Sigmoid colon (tissue), 7 donors: ENCODE results near the gene FAM118B. TPM values are rescaled to one million over a fixed set of nuclear protein-coding genes. Genes with fewer than 3 reads are reported as not detected.
A peak's percentile ranks its signal among the peaks of the same experiment; 100 is the strongest.

Source experiments
- DNase-seq: peaks from one replicate; pipeline ENCODE4 v3.0.0-alpha.2; 2019
- H3K27ac ChIP-seq, 4 donors: fragments of 200-600 bp; sonication (generic); one replicate each; pipeline ENCODE4 v1.5.1; 2016 to 2019; ENCODE audit warnings: mild to moderate bottlenecking in 1 of 4
- H3K27me3 ChIP-seq, 3 donors: fragments of 200-600 bp; sonication (generic); one replicate each; pipeline ENCODE4 v1.5.1; 2019; ENCODE audit warnings: mild to moderate bottlenecking in 1 of 3
- H3K36me3 ChIP-seq, 4 donors: fragments of 200-600 bp; sonication (generic); one replicate each; pipeline ENCODE4 v1.5.1; 2016 to 2019
- H3K4me1 ChIP-seq, 4 donors: fragments of 200-600 bp; sonication (generic); one replicate each; pipeline ENCODE4 v1.5.1; 2017 to 2019
- H3K4me3 ChIP-seq, 4 donors: fragments of 200-600 bp; sonication (generic); one replicate each; pipeline ENCODE4 v1.5.1; 2017 to 2019; ENCODE audit warnings: mild to moderate bottlenecking in 2 of 4, moderate library complexity in 1 of 4
- H3K9me3 ChIP-seq, 4 donors: fragments of 200-600 bp in 3 of 4; sonication (generic) in 3 of 4; one replicate each; pipeline versions ENCODE4 v1.5.1 to v1.6.1; 2013 to 2019
- CTCF ChIP-seq, 4 experiments: fragments of 450-650 bp in 3 of 4; fragments of 200-600 bp in 1 of 4; IDR thresholded peaks; one replicate each; pipeline ENCODE4 v1.5.1; 2016 to 2019; ENCODE audit warnings: antibody characterized with exemption in 4 of 4, mild to moderate bottlenecking in 3 of 4, moderate library complexity in 2 of 4
- EP300 ChIP-seq, 4 donors: sonication (generic); formaldehyde crosslinking; IDR thresholded peaks; one replicate each; pipeline ENCODE4 v1.6.1; 2017; ENCODE audit warnings: antibody characterized with exemption in 4 of 4
- POLR2A ChIP-seq, 2 donors: fragments of 450-650 bp; IDR thresholded peaks; one replicate each; pipeline ENCODE4 v1.6.1; 2016; ENCODE audit warnings: antibody characterized with exemption in 2 of 2, mild to moderate bottlenecking in 2 of 2, moderate library complexity in 2 of 2
- POLR2AphosphoS5 ChIP-seq, 4 donors: sonication (generic); formaldehyde crosslinking; IDR thresholded peaks; one replicate each; pipeline ENCODE4 v1.6.1; 2017; ENCODE audit warnings: antibody characterized with exemption in 4 of 4
- WGBS, 2 donors: extraction: QIAGEN DNeasy Blood & Tissue Kit; methylation state at CpG; one replicate each; pipeline ENCODE4 v1.1.7; 2013; 5-methylcytosine and 5-hydroxymethylcytosine counted together
- intact Hi-C: fragments of 100-400 bp; cut with DNase I; formaldehyde crosslinking; loops from one replicate; pipeline ENCODE4 v1.15.1; 2023
- polyA plus RNA-seq, 3 donors: library from polyadenylated mRNA; stranded (reverse); fragments of 200-250 nt; gene quantifications; one replicate each; pipeline ENCODE4 v1.2.3, GENCODE V29; 2013
- total RNA-seq, 4 donors: library from RNA; depleted of rRNA; stranded (reverse); fragments of >200 nt; gene quantifications; one replicate each; pipeline ENCODE4 v1.1.0, GENCODE V29; 2016
- donor health status: healthy with polysubstance abuse.
- donor health status: Bipolar disorder and iron deficiency.
- donor health status: healthy.

FAM118B gene
- total and polyA plus RNA-seq, 7 donors: 13.3 to 54.3 (median 22.2) TPM

- DNase-seq: peak; percentile 77
- peak overlapping the region; percentile 61 to 92 (median 71) for H3K4me3 ChIP-seq
- TF ChIP-seq CTCF (IDR thresholded peaks at IDR 0.05) (no peak), POLR2AphosphoS5 (IDR thresholded peaks at IDR 0.05) (no peak), POLR2A (IDR thresholded peaks at IDR 0.05) (no peak), EP300 (IDR thresholded peaks at IDR 0.05) (no peak)
- H3K27ac ChIP-seq: peak overlapping the region; percentile 91 to 94 (median 92)
- no peaks in the 10 kb centered on the region for H3K27me3 ChIP-seq
- 0 to 3% methylated on average over 15 of the region's 15 CpGs for WGBS, 2 donors
- intact Hi-C loops: no loop called here
- peaks cover 0 to 16% (median 4%) of the 10 kb centered on the region in 4 donors for H3K36me3 ChIP-seq
- no peaks in the 10 kb centered on the region for H3K9me3 ChIP-seq
- peaks cover 0 to 29% (median 17%) of the 10 kb centered on the region in 4 donors for H3K4me1 ChIP-seq
Observed at GRCh38 chr11:126282361-126282735, 70.8 kb downstream of the FAM118B start.

GRCh38 chr11:126282736-126283591 is 71.4 kb downstream of the FAM118B start, which contains the start of gene TIRAP:
TIRAP (plus strand) TSS chr11:126283093; CDS start chr11:126290895, 7,802 bp downstream.
- peak; percentile 86 for DNase-seq
- H3K36me3 ChIP-seq: peaks cover 0 to 16% (median 2%) of the 10 kb centered on the region in 4 donors
- TF ChIP-seq POLR2AphosphoS5 (IDR thresholded peaks at IDR 0.05) (peak; percentile 35 to 72 (median 60)), EP300 (IDR thresholded peaks at IDR 0.05) (no peak), POLR2A (IDR thresholded peaks at IDR 0.05) (peak in 1 of 2 donors; percentile 14), CTCF (IDR thresholded peaks at IDR 0.05) (peak in 3 of 4 experiments; percentile 5 to 26 (median 14))
- peak within 1 kb of the TSS; percentile 91 to 94 (median 92) for H3K27ac ChIP-seq
- no peaks in the 10 kb centered on the region for H3K27me3 ChIP-seq
- no peaks in the 10 kb centered on the region for H3K9me3 ChIP-seq
- intact Hi-C loops: no loop called here
- H3K4me1 ChIP-seq: peaks cover 0 to 29% (median 17%) of the 10 kb centered on the region in 4 donors
- WGBS, 2 donors: 0% methylated on average over 82 of the region's 82 CpGs
- peak within 1 kb of the TSS; percentile 61 to 92 (median 71) for H3K4me3 ChIP-seq

GRCh38 chr11:126284829-126285228 is 73.2 kb downstream of the FAM118B start:
- intact Hi-C loops: no loop called here

GRCh38 chr11:126288237-126288636 is 76.7 kb downstream of the FAM118B start:
- intact Hi-C loops: no loop called here
- 89 to 92% methylated on average over 6 of the region's 6 CpGs for WGBS, 2 donors
- Histone ChIP-seq H3K27me3 (no peaks in the 10 kb centered on the region), H3K9me3 (no peaks in the 10 kb centered on the region), H3K27ac (no peak overlapping the region), H3K36me3 (peaks cover 10 to 61% (median 23%) of the 10 kb centered on the region in 4 donors), H3K4me3 (no peak overlapping the region), H3K4me1 (peaks cover 0 to 17% (median 10%) of the 10 kb centered on the region in 4 donors)
- DNase-seq: no peak
- TF ChIP-seq POLR2AphosphoS5 (IDR thresholded peaks at IDR 0.05) (no peak), POLR2A (IDR thresholded peaks at IDR 0.05) (no peak), EP300 (IDR thresholded peaks at IDR 0.05) (no peak), CTCF (IDR thresholded peaks at IDR 0.05) (no peak)

More at GRCh38 chr11:126284829-126285228, 73.2 kb downstream of the FAM118B start:
- Histone ChIP-seq H3K9me3 (no peaks in the 10 kb centered on the region), H3K4me1 (peaks cover 0 to 29% (median 17%) of the 10 kb centered on the region in 4 donors), H3K4me3 (no peak overlapping the region), H3K36me3 (peaks cover 0 to 29% (median 2%) of the 10 kb centered on the region in 4 donors), H3K27me3 (no peaks in the 10 kb centered on the region), H3K27ac (no peak overlapping the region)
- WGBS, 2 donors: 61 to 74% methylated on average over 6 of the region's 6 CpGs
- peak; percentile 78 for DNase-seq
- TF ChIP-seq POLR2AphosphoS5 (IDR thresholded peaks at IDR 0.05): no peak
- TF ChIP-seq EP300 (IDR thresholded peaks at IDR 0.05): no peak
- TF ChIP-seq CTCF (IDR thresholded peaks at IDR 0.05): no peak
- TF ChIP-seq POLR2A (IDR thresholded peaks at IDR 0.05): no peak
